ENCODE measurements around the gene RRAGC. TPM values are rescaled to one million over a fixed set of nuclear protein-coding genes. Genes with fewer than 3 reads are reported as not detected.
"Not testable (repeated sequence)": the region's sequence is repeated elsewhere in the genome, so short reads cannot be mapped to it uniquely, and the experiment has no call there.

The RRAGC gene
- total and polyA plus RNA-seq, 2 of the 13 experiments (the other 11 are each of a cell fraction or from before 2014, with no cell fraction given) = 7.6 to 8.0 TPM

DNA sequence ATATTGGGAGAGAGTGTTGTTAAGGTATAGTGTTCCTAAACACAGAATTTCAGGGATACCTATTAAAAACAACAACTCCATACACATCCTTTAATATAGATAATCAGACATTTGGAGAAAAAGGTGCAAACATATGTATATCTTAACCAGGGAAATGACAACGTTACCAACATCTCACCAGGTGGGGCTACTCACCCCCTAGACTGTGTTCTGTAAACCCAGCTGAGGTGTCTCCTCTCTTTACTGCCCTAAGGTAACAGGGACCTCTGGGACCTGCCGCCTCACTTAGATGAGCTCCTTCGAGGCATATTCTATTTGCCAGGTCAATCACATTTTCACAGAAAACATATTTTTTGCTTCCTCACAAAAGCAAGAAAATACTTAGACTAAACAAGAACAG lies 13.4 kb downstream of the RRAGC start:
- Histone ChIP-seq H3K36me3 (replicated peaks in 1 of 2; ENCODE audit: control insufficient read depth in 1 of 2, insufficient read depth in 2 of 2, low read length in 2 of 2) (peaks cover 6 to 50% of the 10 kb centered on the region in 2 experiments), H3K4me1 (ENCODE audit: insufficient read depth, low read length) (no peaks in the 10 kb centered on the region), H3K9ac (ENCODE audit: insufficient read depth, low read depth, low read length) (no peak overlapping the region), H4K20me1 (ENCODE audit: insufficient read depth, low read length) (no peaks in the 10 kb centered on the region), H3K9me3 (ENCODE audit: low read length) (no peaks in the 10 kb centered on the region), H3K27me3 (ENCODE audit: control insufficient read depth in 1 of 2, insufficient read depth in 2 of 2, low read length in 2 of 2) (no peaks in the 10 kb centered on the region), H3K4me2 (ENCODE audit: low read depth, low read length) (no peak overlapping the region), H2AFZ (ENCODE audit: low read length) (no peak overlapping the region), H3K27ac (ENCODE audit: extremely low read length, insufficient read depth, low read length) (no peak overlapping the region), H3K79me2 (ENCODE audit: insufficient read depth, low read length) (no peaks in the 10 kb centered on the region), H3K4me3 (replicated peaks in 1 of 3; ENCODE audit: insufficient read depth in 1 of 3, low read depth in 2 of 3, low read length in 3 of 3) (no peak overlapping the region)
- BruUV-seq (replicated peaks) = no TSS peak
- in situ Hi-C loops (cut with HindIII; ENCODE audit: extremely low pct_ligation_motif_present, low pct_unique_long_range_greater_than_20kb) (no loop called here), intact Hi-C loops (cut with micrococcal nuclease; ENCODE audit: unreplicated experiment) (no loop called here)
- WGBS (ENCODE audit: low lambda C conversion rate) = 78% methylated on average over 3 of the region's 3 CpGs
- TF ChIP-seq KDM3A (CRISPR knock-in tag; IDR thresholded peaks at IDR 0.05; ENCODE audit: low read depth) = no peak
- no peak for TF ChIP-seq NFE2 (CRISPR knock-in tag; IDR thresholded peaks at IDR 0.05)
- peak; percentile 53 for TF ChIP-seq STAG1 (CRISPR knock-in tag; IDR thresholded peaks at IDR 0.05)
- TF ChIP-seq, protein P1, sequence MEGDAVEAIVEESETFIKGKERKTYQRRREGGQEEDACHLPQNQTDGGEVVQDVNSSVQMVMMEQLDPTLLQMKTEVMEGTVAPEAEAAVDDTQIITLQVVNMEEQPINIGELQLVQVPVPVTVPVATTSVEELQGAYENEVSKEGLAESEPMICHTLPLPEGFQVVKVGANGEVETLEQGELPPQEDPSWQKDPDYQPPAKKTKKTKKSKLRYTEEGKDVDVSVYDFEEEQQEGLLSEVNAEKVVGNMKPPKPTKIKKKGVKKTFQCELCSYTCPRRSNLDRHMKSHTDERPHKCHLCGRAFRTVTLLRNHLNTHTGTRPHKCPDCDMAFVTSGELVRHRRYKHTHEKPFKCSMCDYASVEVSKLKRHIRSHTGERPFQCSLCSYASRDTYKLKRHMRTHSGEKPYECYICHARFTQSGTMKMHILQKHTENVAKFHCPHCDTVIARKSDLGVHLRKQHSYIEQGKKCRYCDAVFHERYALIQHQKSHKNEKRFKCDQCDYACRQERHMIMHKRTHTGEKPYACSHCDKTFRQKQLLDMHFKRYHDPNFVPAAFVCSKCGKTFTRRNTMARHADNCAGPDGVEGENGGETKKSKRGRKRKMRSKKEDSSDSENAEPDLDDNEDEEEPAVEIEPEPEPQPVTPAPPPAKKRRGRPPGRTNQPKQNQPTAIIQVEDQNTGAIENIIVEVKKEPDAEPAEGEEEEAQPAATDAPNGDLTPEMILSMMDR (CRISPR knock-in tag; IDR thresholded peaks at IDR 0.05) = peak; percentile 25; the same call in 1 of the 2 replicates
- DNase-seq (ENCODE audit: low spot score) = no peak
- ChIA-PET CTCF (ENCODE audit: low intra/inter-chr PET ratio, low total read pairs) (no interaction called here), POLR2A (no interaction called here)
- ATAC-seq = no peak
- FAIRE-seq = no peak

DNA sequence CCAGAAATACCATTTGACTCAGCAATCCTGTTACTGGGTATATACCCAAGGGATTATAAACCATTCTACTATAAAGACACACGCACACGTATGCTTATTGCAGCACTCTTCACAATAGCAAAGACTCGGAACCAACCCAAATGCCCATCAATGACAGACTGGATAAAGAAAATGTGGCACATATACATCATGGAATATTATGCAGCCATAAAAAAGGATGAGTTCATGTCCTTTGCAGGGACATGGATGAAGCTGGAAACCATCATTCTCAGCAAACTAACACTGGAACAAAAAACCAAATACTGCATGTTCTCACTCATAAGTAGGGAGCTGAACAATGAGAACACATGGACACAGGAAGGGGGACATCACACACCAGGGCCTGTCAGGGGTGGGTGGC lies 14.5 kb downstream of the RRAGC start:
- ATAC-seq; in situ Hi-C loops (cut with HindIII; ENCODE audit: extremely low pct_ligation_motif_present, low pct_unique_long_range_greater_than_20kb); H4K20me1 ChIP-seq (ENCODE audit: insufficient read depth, low read length); BruUV-seq (replicated peaks); FAIRE-seq; H3K79me2 ChIP-seq (ENCODE audit: insufficient read depth, low read length); DNase-seq (ENCODE audit: low spot score); H3K4me2 ChIP-seq (ENCODE audit: low read depth, low read length); POLR2A ChIA-PET; CTCF ChIA-PET (ENCODE audit: low intra/inter-chr PET ratio, low total read pairs); H3K4me1 ChIP-seq (ENCODE audit: insufficient read depth, low read length); intact Hi-C loops (cut with micrococcal nuclease; ENCODE audit: unreplicated experiment); H2AFZ ChIP-seq (ENCODE audit: low read length); H3K27me3 ChIP-seq (ENCODE audit: control insufficient read depth in 1 of 2, insufficient read depth in 2 of 2, low read length in 2 of 2); H3K9ac ChIP-seq (ENCODE audit: insufficient read depth, low read depth, low read length); H3K27ac ChIP-seq (ENCODE audit: extremely low read length, insufficient read depth, low read length); H3K4me3 ChIP-seq (replicated peaks in 1 of 3; ENCODE audit: insufficient read depth in 1 of 3, low read depth in 2 of 3, low read length in 3 of 3); H3K9me3 ChIP-seq (ENCODE audit: low read length): not testable (repeated sequence)
- peaks cover 7 to 51% of the 10 kb centered on the region in 2 experiments; a peak in 4 of 5 replicates for H3K36me3 ChIP-seq (replicated peaks in 1 of 2; ENCODE audit: control insufficient read depth in 1 of 2, insufficient read depth in 2 of 2, low read length in 2 of 2)
- 100% methylated on average over 3 of the region's 3 CpGs for WGBS (ENCODE audit: low lambda C conversion rate)
